GM12864 (cell line): ENCODE results near the gene TULP3.

Experiments used
- DNase-seq: peaks from one replicate; pipeline ENCODE4 v3.0.0-alpha.2; 2011; ENCODE audit warnings: low read depth
- H3K4me3 ChIP-seq: 2 replicates; pipeline ENCODE4 v1.5.1; 2011; ENCODE audit warnings: mild to moderate bottlenecking, low read depth, low read length, control low read depth
- CTCF ChIP-seq: IDR thresholded peaks from 2 replicates; pipeline ENCODE4 v1.5.1; 2011; ENCODE audit warnings: low read depth, mild to moderate bottlenecking, moderate library complexity, low read length, control low read depth, inconsistent platforms; ENCODE audit errors: missing control alignments

The TULP3 gene

GRCh38 chr12:2963760-2964292 is 73.1 kb downstream of the TULP3 start:
- no peak overlapping the region for H3K4me3 ChIP-seq
- TF ChIP-seq CTCF: no peak
- no peak for DNase-seq

GRCh38 chr12:2967651-2968050 is 77.0 kb downstream of the TULP3 start:
- no peak for TF ChIP-seq CTCF
- H3K4me3 ChIP-seq: no peak overlapping the region
- DNase-seq: no peak

- DNase-seq: no peak
- no peak for TF ChIP-seq CTCF
- H3K4me3 ChIP-seq: no peak overlapping the region
Measured at GRCh38 chr12:2970744-2971143, 80.1 kb downstream of the TULP3 start.

GRCh38 chr12:2973566-2973965 is 82.9 kb downstream of the TULP3 start:
- TF ChIP-seq CTCF: no peak
- no peak overlapping the region for H3K4me3 ChIP-seq
- DNase-seq: no peak

- H3K4me3 ChIP-seq: no peak overlapping the region
- TF ChIP-seq CTCF: no peak
- no peak for DNase-seq
Measured at GRCh38 chr12:2974560-2974971, 83.9 kb downstream of the TULP3 start.

GRCh38 chr12:2976581-2976996 is 85.9 kb downstream of the TULP3 start:
- H3K4me3 ChIP-seq: no peak overlapping the region
- DNase-seq: no peak
- TF ChIP-seq CTCF: no peak

GRCh38 chr12:2977776-2978175 is 87.1 kb downstream of the TULP3 start:
- no peak overlapping the region for H3K4me3 ChIP-seq
- TF ChIP-seq CTCF: no peak
- DNase-seq: no peak
